ENCODE measurements around the gene FAM43A.

The FAM43A gene

GRCh38 chr3:194673761-194674160 is 11.9 kb upstream of the FAM43A start:
- Histone ChIP-seq H4K20me1 (ENCODE audit: control insufficient read depth, insufficient read depth, low read depth, low read length) (peaks cover 4% of the 10 kb centered on the region; the same call in 1 of the 2 replicates), H3K9me2 (replicated peaks; ENCODE audit: control insufficient read depth, low read length) (no peaks in the 10 kb centered on the region), H3K27ac (ENCODE audit: low read depth, low read length) (no peak overlapping the region), H3K36me3 (ENCODE audit: control insufficient read depth, low read length) (peaks cover 18% of the 10 kb centered on the region), H3K9me3 (ENCODE audit: control insufficient read depth, insufficient read depth, low read length) (no peaks in the 10 kb centered on the region), H3K79me2 (ENCODE audit: control insufficient read depth, low read length) (peaks cover 34% of the 10 kb centered on the region), H3K27me3 (ENCODE audit: control insufficient read depth, low read length) (peaks cover 7% of the 10 kb centered on the region; the same call in 1 of the 2 replicates), H3K4me1 (ENCODE audit: control insufficient read depth, low read length) (peaks cover 22% of the 10 kb centered on the region), H3K4me3 (ENCODE audit: low read length) (no peak overlapping the region), H3F3A (ENCODE audit: control insufficient read depth, insufficient read depth) (no peaks in the 10 kb centered on the region), H3K4me2 (ENCODE audit: low read length) (no peak overlapping the region)
- no peak for TF ChIP-seq EZH2phosphoT487 (IDR thresholded peaks at IDR 0.05; ENCODE audit: borderline replicate concordance, low read length)
- TF ChIP-seq, protein P1, sequence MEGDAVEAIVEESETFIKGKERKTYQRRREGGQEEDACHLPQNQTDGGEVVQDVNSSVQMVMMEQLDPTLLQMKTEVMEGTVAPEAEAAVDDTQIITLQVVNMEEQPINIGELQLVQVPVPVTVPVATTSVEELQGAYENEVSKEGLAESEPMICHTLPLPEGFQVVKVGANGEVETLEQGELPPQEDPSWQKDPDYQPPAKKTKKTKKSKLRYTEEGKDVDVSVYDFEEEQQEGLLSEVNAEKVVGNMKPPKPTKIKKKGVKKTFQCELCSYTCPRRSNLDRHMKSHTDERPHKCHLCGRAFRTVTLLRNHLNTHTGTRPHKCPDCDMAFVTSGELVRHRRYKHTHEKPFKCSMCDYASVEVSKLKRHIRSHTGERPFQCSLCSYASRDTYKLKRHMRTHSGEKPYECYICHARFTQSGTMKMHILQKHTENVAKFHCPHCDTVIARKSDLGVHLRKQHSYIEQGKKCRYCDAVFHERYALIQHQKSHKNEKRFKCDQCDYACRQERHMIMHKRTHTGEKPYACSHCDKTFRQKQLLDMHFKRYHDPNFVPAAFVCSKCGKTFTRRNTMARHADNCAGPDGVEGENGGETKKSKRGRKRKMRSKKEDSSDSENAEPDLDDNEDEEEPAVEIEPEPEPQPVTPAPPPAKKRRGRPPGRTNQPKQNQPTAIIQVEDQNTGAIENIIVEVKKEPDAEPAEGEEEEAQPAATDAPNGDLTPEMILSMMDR (IDR thresholded peaks at IDR 0.05; ENCODE audit: low read depth, low read length, poor library complexity, severe bottlenecking) = no peak

- Histone ChIP-seq H3K79me2 (ENCODE audit: control insufficient read depth, low read length) (peaks cover 20% of the 10 kb centered on the region), H3F3A (ENCODE audit: control insufficient read depth, insufficient read depth) (no peaks in the 10 kb centered on the region), H3K27ac (ENCODE audit: low read depth, low read length) (no peak overlapping the region), H3K4me2 (ENCODE audit: low read length) (no peak overlapping the region), H3K4me3 (ENCODE audit: low read length) (no peak overlapping the region), H3K4me1 (ENCODE audit: control insufficient read depth, low read length) (peaks cover 18% of the 10 kb centered on the region), H3K27me3 (ENCODE audit: control insufficient read depth, low read length) (peaks cover 7% of the 10 kb centered on the region; the same call in 1 of the 2 replicates), H3K9me3 (ENCODE audit: control insufficient read depth, insufficient read depth, low read length) (no peaks in the 10 kb centered on the region), H3K36me3 (ENCODE audit: control insufficient read depth, low read length) (peaks cover 4% of the 10 kb centered on the region), H3K9me2 (replicated peaks; ENCODE audit: control insufficient read depth, low read length) (no peaks in the 10 kb centered on the region), H4K20me1 (ENCODE audit: control insufficient read depth, insufficient read depth, low read depth, low read length) (peaks cover 4% of the 10 kb centered on the region; the same call in 1 of the 2 replicates)
- TF ChIP-seq, protein P1 (IDR thresholded peaks at IDR 0.05; ENCODE audit: low read depth, low read length, poor library complexity, severe bottlenecking) = no peak
- TF ChIP-seq EZH2phosphoT487 (IDR thresholded peaks at IDR 0.05; ENCODE audit: borderline replicate concordance, low read length) = no peak
Measured at GRCh38 chr3:194675081-194675640, 10.5 kb upstream of the FAM43A start.

DNA sequence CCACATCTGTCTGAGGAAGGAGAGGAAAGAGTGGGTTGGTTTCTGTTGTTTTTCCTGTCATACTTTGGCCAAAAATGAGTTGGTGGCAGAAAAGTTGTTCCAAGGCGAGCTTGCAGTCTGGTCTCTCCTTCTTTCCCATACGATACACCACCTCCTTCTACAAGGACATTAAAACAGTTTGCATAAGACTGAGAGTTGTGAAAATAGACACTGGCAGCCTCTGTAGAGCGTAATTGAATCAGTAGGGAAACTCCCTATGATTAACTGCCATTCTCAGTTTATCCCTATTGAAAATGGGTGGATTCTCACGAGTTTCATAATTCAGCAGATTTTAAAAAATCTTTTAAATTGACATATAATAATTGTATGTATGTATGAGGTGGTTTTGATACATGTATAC is 10.0 kb upstream of the FAM43A start:
- Histone ChIP-seq H3K79me2 (ENCODE audit: control insufficient read depth, low read length) (peaks cover 15% of the 10 kb centered on the region), H4K20me1 (ENCODE audit: control insufficient read depth, insufficient read depth, low read depth, low read length) (peaks cover 4% of the 10 kb centered on the region; the same call in 1 of the 2 replicates), H3K27me3 (ENCODE audit: control insufficient read depth, low read length) (peaks cover 7% of the 10 kb centered on the region; the same call in 1 of the 2 replicates), H3K4me2 (ENCODE audit: low read length) (no peak overlapping the region), H3K27ac (ENCODE audit: low read depth, low read length) (no peak overlapping the region), H3F3A (ENCODE audit: control insufficient read depth, insufficient read depth) (no peaks in the 10 kb centered on the region), H3K4me1 (ENCODE audit: control insufficient read depth, low read length) (peaks cover 13% of the 10 kb centered on the region), H3K4me3 (ENCODE audit: low read length) (no peak overlapping the region), H3K9me2 (replicated peaks; ENCODE audit: control insufficient read depth, low read length) (no peaks in the 10 kb centered on the region), H3K9me3 (ENCODE audit: control insufficient read depth, insufficient read depth, low read length) (no peaks in the 10 kb centered on the region), H3K36me3 (ENCODE audit: control insufficient read depth, low read length) (peaks cover 3% of the 10 kb centered on the region; the same call in 1 of the 2 replicates)
- no peak for TF ChIP-seq EZH2phosphoT487 (IDR thresholded peaks at IDR 0.05; ENCODE audit: borderline replicate concordance, low read length)
- TF ChIP-seq, protein P1 (IDR thresholded peaks at IDR 0.05; ENCODE audit: low read depth, low read length, poor library complexity, severe bottlenecking) = no peak
